GM04504 (cell line): ENCODE measurements around the gene NDUFB4.

Source experiments
- DNase-seq: peaks from one replicate; pipeline ENCODE4 v3.0.0-alpha.2; 2012; ENCODE audit warnings: low read depth

Gene NDUFB4

GRCh38 chr3:120596116-120596852 lies at the start of gene NDUFB4:
Gene NDUFB4 (plus strand): TSS chr3:120596336. CDS start chr3:120596360, 24 bp downstream.
- DNase-seq = peak; percentile 98

DNA sequence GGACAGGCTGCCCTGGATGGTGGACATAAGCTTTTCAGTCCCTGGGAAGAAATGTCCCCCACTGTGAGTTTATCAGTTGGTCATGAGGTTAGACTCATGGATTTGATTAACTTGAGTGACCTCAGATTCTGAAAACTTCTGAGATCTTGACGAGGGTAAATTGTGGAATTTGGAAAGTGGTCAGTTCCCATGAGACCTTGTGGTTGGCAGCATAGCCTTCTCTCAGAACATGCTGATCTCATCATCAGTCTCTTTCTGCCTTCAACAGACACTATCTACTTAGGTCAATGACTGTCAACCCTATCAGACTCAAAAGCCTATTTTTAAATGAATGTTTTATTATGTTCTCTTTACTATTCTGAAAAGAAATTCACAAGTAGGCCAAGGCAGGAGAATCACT lies 45.6 kb upstream of the NDUFB4 start:
- no peak for DNase-seq

- DNase-seq = no peak
Measured at GRCh38 chr3:120552184-120553172, 43.7 kb upstream of the NDUFB4 start.

DNA sequence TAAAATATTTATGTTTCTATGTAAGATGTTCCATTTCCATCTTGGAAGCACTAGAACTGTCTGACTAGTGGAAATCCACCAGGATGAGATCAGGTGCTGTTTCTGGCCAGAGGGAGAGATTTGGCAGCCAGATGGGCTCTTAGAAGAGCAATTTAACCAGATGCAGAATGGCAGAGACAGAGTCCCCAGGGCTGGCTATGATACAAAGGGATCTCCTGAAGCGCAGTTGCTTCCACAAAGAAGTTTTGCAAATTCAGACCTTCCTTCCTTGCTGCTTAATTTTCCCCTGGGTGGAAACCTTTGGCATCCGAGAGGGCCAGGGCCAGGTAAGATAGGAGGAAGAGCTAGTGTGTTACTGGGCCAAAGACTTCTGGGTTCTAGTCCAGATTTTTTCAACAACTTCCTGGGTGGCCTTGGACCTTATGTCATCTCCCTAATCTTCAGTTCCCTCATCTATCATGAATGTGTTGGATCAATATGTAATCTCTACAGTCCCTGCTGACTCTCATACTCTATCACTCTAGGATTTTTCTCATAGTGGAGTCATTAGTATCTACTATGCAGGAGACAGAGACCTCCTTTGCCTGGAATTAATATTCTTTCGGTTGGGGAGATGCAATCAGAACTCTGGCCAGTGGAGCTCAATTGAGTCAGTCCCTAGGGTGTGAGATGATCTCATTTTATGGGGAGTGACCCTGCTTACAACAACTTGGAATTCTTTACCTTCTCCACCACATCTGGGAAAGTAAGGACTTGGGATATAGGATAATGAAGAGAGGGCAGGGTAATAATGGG lies 41.1 kb upstream of the NDUFB4 start:
- no peak for DNase-seq

GRCh38 chr3:120555657-120556509 lies 40.3 kb upstream of the NDUFB4 start:
- no peak for DNase-seq

- DNase-seq = no peak
Measured at GRCh38 chr3:120557115-120557514, 39.0 kb upstream of the NDUFB4 start.

GRCh38 chr3:120558771-120559241 lies 37.3 kb upstream of the NDUFB4 start:
- DNase-seq = peak; percentile 84

DNA sequence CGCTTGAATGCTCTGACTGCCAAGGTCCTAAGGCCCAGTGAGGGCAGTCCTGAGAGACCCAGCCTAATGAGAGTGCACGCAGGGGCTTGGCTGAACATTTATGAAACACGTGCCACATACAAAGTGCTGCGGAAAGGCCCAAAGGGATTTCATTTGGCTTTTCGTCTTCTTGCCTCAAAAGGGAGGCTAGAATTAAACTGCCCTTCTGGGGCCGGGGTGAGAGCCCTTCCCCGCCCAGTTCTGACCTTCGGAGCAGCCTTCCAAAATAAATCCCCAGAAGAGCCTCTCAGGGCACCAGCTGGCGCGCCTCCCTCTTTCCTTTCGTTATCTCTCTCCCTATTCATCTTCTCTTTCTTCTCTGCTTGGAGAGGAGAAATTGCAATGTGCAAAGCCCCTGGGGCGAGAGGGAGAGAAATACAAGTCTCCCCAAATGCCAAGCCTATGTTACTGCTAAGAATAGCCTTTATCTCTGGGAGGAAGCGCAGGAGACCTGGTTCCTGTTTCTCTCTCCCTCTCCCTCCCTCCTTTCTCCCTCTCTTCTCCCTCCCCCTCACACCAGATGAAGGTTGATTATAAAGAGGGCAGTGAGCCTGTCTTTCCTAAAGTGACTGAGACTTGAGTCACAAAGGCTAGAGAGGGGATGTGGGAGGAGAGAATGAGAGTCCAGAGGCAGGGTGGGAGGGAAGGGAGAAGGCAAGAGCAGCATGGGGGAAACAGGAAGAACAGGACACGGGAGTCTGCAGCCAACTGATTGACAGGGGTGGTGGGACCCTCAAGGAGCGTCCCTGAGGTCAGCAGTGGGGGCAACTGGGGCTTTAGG lies 36.7 kb upstream of the NDUFB4 start:
- peak; percentile 38 for DNase-seq

DNA sequence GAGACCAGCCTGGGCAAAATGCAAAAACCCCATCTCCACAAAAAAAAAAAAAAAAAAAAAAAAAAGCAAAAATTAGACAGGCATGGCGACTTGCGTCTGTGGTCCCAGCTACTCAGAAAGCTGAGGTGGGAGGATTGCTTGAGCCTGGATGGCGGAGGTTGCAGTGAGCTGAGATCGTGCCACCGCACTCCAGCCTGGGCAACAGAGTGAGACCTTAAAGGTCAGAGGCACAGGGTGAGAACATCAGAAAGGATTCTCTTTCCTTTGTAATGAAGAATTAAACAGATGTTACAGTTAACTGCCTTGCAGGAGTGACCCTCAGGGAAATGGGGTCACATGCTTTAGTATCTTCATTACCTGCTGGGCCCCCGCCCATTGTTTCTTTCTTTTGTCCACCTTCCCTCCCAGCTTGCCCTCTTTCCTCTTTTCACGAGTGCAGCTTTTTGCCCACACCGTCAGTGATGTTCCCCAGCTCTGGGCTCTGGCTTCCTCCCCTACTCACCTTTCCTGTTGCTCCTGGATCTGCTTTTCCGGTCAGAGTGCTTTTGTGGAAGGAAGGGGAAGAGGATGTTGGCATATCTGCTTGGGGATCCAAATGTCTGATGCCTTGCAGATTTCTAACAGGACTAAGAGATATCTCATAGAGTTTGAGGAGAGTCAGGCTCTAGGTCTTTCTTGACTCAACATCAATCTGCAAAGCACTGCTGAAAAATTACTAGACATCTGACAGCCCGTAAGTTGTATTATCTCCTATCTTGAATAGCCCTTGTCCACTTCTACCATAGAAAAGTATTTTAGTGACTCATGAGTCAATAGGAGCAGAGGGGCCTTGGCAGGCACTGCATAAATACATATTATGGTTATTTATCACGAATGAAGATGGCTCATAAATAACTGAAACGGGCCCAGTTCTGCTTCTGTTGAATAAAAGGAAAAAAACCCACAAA lies 35.6 kb upstream of the NDUFB4 start:
- no peak for DNase-seq

DNA sequence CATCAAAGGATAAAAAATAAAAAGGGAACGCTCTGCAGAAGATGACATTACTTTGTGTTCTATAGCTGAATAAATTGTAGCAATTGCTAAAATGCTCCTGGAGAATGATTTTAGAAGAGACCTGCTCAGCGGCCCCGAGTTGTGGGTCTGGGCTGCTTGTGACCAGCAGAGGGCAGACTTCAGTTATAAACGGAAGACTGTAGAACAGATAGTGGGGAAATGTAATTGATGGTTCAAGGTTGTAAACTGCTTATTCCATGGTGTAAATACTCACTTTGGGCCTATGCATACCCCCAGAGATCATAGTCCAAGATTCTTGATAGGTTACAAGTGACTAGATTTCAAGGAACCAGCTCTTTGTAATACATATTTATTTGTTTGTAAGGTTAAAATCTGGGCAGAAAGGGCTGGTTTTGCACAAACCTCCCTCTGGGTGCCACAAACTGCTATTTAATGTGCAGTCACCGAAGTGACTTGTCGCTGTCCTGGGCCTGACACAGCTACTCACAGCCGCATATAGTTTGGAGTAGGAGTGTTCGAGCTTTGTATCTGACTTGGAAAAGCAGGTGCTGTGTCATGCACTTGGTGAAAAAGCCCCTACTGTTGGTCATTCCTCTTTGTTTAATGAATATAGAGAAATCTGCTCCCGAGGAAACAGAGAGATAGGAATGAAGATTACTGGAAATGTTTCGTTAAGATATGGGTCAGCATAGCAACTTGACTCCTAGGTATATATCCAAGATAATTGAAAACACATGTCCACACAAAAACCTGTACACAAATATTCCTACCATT lies 34.7 kb upstream of the NDUFB4 start:
- DNase-seq = peak; percentile 47

GRCh38 chr3:120563356-120564022 lies 32.6 kb upstream of the NDUFB4 start:
- no peak for DNase-seq

DNA sequence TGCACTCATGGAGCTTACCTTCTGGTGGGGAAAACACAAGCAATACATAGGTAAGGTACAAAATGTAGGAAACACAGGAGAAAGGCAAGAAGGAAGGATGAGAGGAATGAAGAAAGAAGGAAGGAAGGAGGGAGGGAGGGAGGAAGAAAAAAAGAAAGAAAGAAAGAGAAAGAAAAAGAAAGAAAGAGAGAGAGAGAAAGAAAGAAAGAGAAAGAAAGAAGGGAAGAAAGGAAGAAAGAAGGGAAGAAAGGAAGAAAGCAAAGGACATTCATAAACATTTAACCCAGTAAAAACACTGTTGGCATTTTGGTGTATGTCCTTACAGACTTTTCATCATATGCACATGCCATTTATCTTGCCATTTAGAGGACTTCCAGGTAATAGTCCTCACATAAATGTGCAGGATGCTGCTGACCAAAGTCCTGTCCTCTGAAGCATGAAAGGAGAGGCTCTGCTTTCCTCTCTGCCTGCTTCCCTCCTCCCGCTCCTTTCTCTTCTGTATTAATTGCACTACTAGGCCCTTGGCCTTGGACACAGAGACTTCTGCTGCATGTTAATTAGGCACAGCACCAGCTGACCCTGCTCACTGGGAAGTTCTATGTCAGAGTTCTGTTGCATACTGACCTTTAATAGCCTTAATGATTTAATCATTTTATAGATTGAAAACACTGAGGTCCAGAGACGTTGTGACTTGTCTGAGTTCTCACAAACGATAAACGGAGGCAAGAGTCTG lies 29.7 kb upstream of the NDUFB4 start:
- DNase-seq = no peak

GRCh38 chr3:120567370-120568201 lies 28.6 kb upstream of the NDUFB4 start:
- no peak for DNase-seq

- no peak for DNase-seq
Measured at GRCh38 chr3:120568202-120568531, 28.0 kb upstream of the NDUFB4 start.

GRCh38 chr3:120568598-120568997 lies 27.5 kb upstream of the NDUFB4 start:
- DNase-seq = no peak
